HG03439 (cell line): ENCODE measurements around the gene HES4.

ENCODE experiments used
- ATAC-seq: cut with Tn5 transposase; IDR thresholded peaks from one replicate; pipeline ENCODE4 v1.9.1; 2021; ENCODE audit warnings: mild to moderate bottlenecking, moderate library complexity; ENCODE audit not compliant: unreplicated experiment

The HES4 gene

GRCh38 chr1:953524-954320, 46.2 kb downstream of the HES4 start:
- ATAC-seq: no peak

GRCh38 chr1:952603-953002, 47.3 kb downstream of the HES4 start:
- no peak for ATAC-seq

GRCh38 chr1:952201-952600, 47.7 kb downstream of the HES4 start:
- ATAC-seq: no peak

- no peak for ATAC-seq
Measured at GRCh38 chr1:951364-951763, 48.5 kb downstream of the HES4 start.

GRCh38 chr1:950881-951280, 49.0 kb downstream of the HES4 start:
- ATAC-seq: no peak

- ATAC-seq: no peak
Measured at GRCh38 chr1:950268-950667, 49.6 kb downstream of the HES4 start.
